A673 (cell line): Measurements from ENCODE around the gene HIPK3. TPM values are rescaled to one million over a fixed set of nuclear protein-coding genes. Genes with fewer than 3 reads are reported as not detected.
A peak's percentile ranks its signal among the peaks of the same experiment; 100 is the strongest.

Source experiments
- Bru-seq: library from RNA; stranded (reverse); fragments of 400-500 nt; gene quantifications from one replicate; lab custom pipeline; 2021; lab: Mats Ljungman, UMichigan
- BruChase-seq, 2 experiments: library from RNA; stranded (reverse); fragments of 400-500 nt; gene quantifications; one replicate each; lab custom pipeline; 2021; lab: Mats Ljungman, UMichigan
- BruUV-seq: library from RNA; stranded (reverse); fragments of 400-500 nt; replicated peaks from 2 replicates; lab custom pipeline; 2021; lab: Mats Ljungman, UMichigan
- CTCF ChIA-PET: fragments of 300-600 bp; sonication (Branson Sonifier 250); formaldehyde crosslinking; loops from one replicate; lab custom pipeline; 2022; ENCODE audit warnings: antibody characterized with exemption; lab: Charles Lee
- POLR2A ChIA-PET: fragments of 300-600 bp; sonication (Branson Sonifier 250); formaldehyde crosslinking; loops from one replicate; lab custom pipeline; 2022; ENCODE audit warnings: antibody characterized with exemption; ENCODE audit not compliant: low non-redundant PET; lab: Charles Lee
- DNase-seq: peaks from one replicate; pipeline ENCODE4 v3.0.0-alpha.2; 2015; ENCODE audit warnings: low spot score
- H3K27ac ChIP-seq: fragments of 200-600 bp; sonication (generic); 2 replicates; pipeline ENCODE4 v1.5.1; 2016; ENCODE audit warnings: mixed run types, low read depth, mild to moderate bottlenecking, mixed read lengths, antibody characterized with exemption, low read length; ENCODE audit not compliant: poor library complexity, severe bottlenecking
- H3K27me3 ChIP-seq: fragments of 200-600 bp; sonication (generic); replicated peaks from 2 replicates; pipeline ENCODE4 v1.6.1; 2017; ENCODE audit warnings: mixed run types, low read depth, mild to moderate bottlenecking, mixed read lengths, antibody characterized with exemption, low read length; ENCODE audit not compliant: insufficient read depth, poor library complexity
- H3K36me3 ChIP-seq: fragments of 200-600 bp; sonication (generic); 2 replicates; pipeline ENCODE4 v1.6.1; 2016; ENCODE audit warnings: mixed run types, mild to moderate bottlenecking, mixed read lengths, antibody characterized with exemption, low read length; ENCODE audit not compliant: insufficient read depth, poor library complexity, severe bottlenecking
- H3K4me1 ChIP-seq: fragments of 200-600 bp; sonication (generic); 2 replicates; pipeline ENCODE4 v1.6.1; 2017; ENCODE audit warnings: mixed run types, mild to moderate bottlenecking, mixed read lengths, antibody characterized with exemption, low read length; ENCODE audit not compliant: insufficient read depth, poor library complexity, severe bottlenecking
- H3K4me3 ChIP-seq: fragments of 200-600 bp; sonication (generic); 2 replicates; pipeline ENCODE4 v1.5.1; 2016; ENCODE audit warnings: low read depth, mixed run types, mild to moderate bottlenecking, mixed read lengths, low read length; ENCODE audit not compliant: poor library complexity, severe bottlenecking
- H3K9me3 ChIP-seq: fragments of 200-600 bp; sonication (generic); 2 replicates; pipeline ENCODE4 v1.6.1; 2016; ENCODE audit warnings: mixed run types, low read depth, mild to moderate bottlenecking, mixed read lengths, antibody characterized with exemption, low read length; ENCODE audit not compliant: poor library complexity, severe bottlenecking
- CTCF ChIP-seq: fragments of 300-800, 200-600 bp; sonication (generic); conservative IDR thresholded peaks from 2 replicates; pipeline ENCODE4 v1.5.1; 2017; ENCODE audit warnings: low read depth, mild to moderate bottlenecking, antibody characterized with exemption, low read length, moderate library complexity, mixed read lengths
- EZH2 ChIP-seq: fragments of 200-600 bp; sonication (generic); IDR thresholded peaks from 2 replicates; pipeline ENCODE4 v1.6.1; 2017; ENCODE audit warnings: borderline replicate concordance, low read depth, mild to moderate bottlenecking, mixed read lengths, antibody characterized with exemption, low read length; ENCODE audit not compliant: poor library complexity, severe bottlenecking
- intact Hi-C: fragments of 100-400 bp; cut with micrococcal nuclease; formaldehyde crosslinking; loops from one replicate; pipeline ENCODE4 v1.10.0; 2022; ENCODE audit not compliant: unreplicated experiment
- long read RNA-seq: library from polyadenylated mRNA; stranded (forward); transcript quantifications from one replicate; pipeline ENCODE4 v2.0.0, GENCODE V29; 2022
- total RNA-seq: library from RNA; stranded (reverse); gene quantifications from 2 replicates; pipeline ENCODE4 v1.2.3, GENCODE V29; 2021

HIPK3 gene
- total RNA-seq: 85.9 and 86.7 TPM in 2 replicates
- Bru-seq, nascent RNA: percentile 94 among the genes with signal in this experiment
- BruChase-seq, experiment 1, labeled RNA remaining after a 2-hour chase: percentile 93 among the genes with signal in this experiment
- percentile 90 among the genes with signal in this experiment for BruChase-seq, experiment 2, labeled RNA remaining after a 6-hour chase
- long read RNA-seq, full-length matches to known transcripts: 30 of 52 reads
- long read RNA-seq, partial matches to known transcripts: 14 of 52 reads
- long read RNA-seq, other reads (novel, unspliced or antisense): 8 of 52 reads

- H3K9me3 ChIP-seq: no peaks in the 10 kb centered on the region
- CTCF ChIA-PET: no interaction called here
- H3K36me3 ChIP-seq: no peaks in the 10 kb centered on the region
- peaks cover 31% of the 10 kb centered on the region for H3K4me1 ChIP-seq
- peak; percentile 31; the same call in 1 of the 2 replicates for TF ChIP-seq CTCF
- TF ChIP-seq EZH2: no peak
- intact Hi-C loops: loop anchor here (5.0 kb wide), 3 partner anchors 70 to 435 kb away; partner anchors contain the start of gene CSTF3
- H3K27me3 ChIP-seq: no peaks in the 10 kb centered on the region
- no TSS peak for BruUV-seq
- POLR2A ChIA-PET: no interaction called here
- peak within 1 kb of the TSS; percentile 66 for H3K4me3 ChIP-seq
- DNase-seq: peak; percentile 97
- H3K27ac ChIP-seq: peak within 1 kb of the TSS; percentile 97
These were observed at the start of gene HIPK3 for GRCh38 chr11:33257160-33257896. TSS of gene HIPK3 (plus strand) at chr11:33257381.

- H3K27me3 ChIP-seq: no peaks in the 10 kb centered on the region
- no peak for DNase-seq
- H3K4me3 ChIP-seq: no peak overlapping the region
- no TSS peak for BruUV-seq
- CTCF ChIA-PET: no interaction called here
- TF ChIP-seq EZH2 (no peak), CTCF (no peak)
- H3K4me1 ChIP-seq: peaks cover 6% of the 10 kb centered on the region
- intact Hi-C loops: no loop called here
- H3K36me3 ChIP-seq: no peaks in the 10 kb centered on the region
- POLR2A ChIA-PET: interaction anchor here (0.5 kb wide), 1 partner anchor 27 kb away, joined by 7 read pairs; no protein-coding TSS in a partner anchor
- no peaks in the 10 kb centered on the region for H3K9me3 ChIP-seq
- H3K27ac ChIP-seq: no peak overlapping the region
These were observed 49.7 kb upstream of the HIPK3 start for GRCh38 chr11:33207408-33207985.

- POLR2A ChIA-PET: no interaction called here
- CTCF ChIA-PET: interaction anchor here (0.5 to 0.6 kb wide), 2 partner anchors 11 to 56 kb away, joined by 5 to 7 read pairs; no protein-coding TSS in a partner anchor
- no peak for TF ChIP-seq CTCF
- no peak for TF ChIP-seq EZH2
These were observed 49.0 kb upstream of the HIPK3 start for GRCh38 chr11:33208150-33208549.

More at GRCh38 chr11:33208150-33208549, 49.0 kb upstream of the HIPK3 start:
- Histone ChIP-seq H3K27me3 (no peaks in the 10 kb centered on the region), H3K9me3 (no peaks in the 10 kb centered on the region), H3K4me3 (no peak overlapping the region), H3K27ac (no peak overlapping the region), H3K4me1 (peaks cover 6% of the 10 kb centered on the region), H3K36me3 (no peaks in the 10 kb centered on the region)
- DNase-seq: no peak
- intact Hi-C loops: no loop called here
- BruUV-seq: no TSS peak
